ENCODE measurements around the gene PCTP. TPM values are rescaled to one million over a fixed set of nuclear protein-coding genes. Genes with fewer than 3 reads are reported as not detected.
A peak's percentile ranks its signal among the peaks of the same experiment; 100 is the strongest.

Gene PCTP
- total RNA-seq, 1 experiment from 2014 or later, result 17.1 TPM

DNA sequence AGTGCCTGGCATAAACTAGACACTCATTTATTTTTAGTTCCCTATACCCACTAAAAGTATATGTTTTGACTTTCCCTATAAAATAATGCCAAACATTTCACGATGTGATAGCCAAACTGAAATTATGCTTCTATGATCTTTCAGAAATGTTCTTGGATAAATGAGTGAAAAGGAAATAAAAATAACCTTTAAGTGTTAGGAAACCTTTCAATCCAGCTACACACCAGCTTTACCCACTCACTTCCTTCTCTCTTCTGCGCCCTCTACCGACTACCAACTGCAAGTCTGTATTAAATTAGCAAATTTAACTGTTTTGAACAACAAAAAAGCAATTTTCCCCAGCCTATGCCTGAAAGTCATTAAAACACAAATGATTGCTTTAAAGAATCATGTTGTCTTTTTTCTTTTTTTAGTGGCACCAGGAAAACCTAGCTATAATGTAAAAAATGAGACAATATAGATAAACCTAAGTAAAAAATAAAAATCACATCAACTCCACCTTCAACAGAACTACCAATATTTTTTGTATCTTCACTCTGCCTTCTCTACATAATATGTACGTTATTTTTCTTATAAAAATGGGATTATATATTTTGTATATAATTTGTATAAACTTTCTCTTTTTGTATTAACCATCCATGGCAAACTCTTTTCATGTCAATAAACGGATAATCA is 15.0 kb upstream of the PCTP start:
- no CpG with 5 or more reads among the region's 5 CpGs for WGBS (ENCODE audit: extremely low coverage, insufficient read length, low lambda C conversion rate)
- Histone ChIP-seq H4K5ac (ENCODE audit: insufficient read length, low read depth, low read length) (no peak overlapping the region), H4K8ac (replicated peaks; ENCODE audit: insufficient read length, low read depth, low read length) (no peak overlapping the region), H3K4ac (ENCODE audit: low read depth, low read length) (no peak overlapping the region), H3K18ac (ENCODE audit: insufficient read length, low read depth, low read length) (no peak overlapping the region), H2BK12ac (ENCODE audit: insufficient read length, low read depth, low read length) (no peak overlapping the region), H3K9ac (ENCODE audit: extremely low read depth, insufficient read length, low read length) (no peak overlapping the region), H3K14ac (ENCODE audit: insufficient read depth, low read length) (no peak overlapping the region), H3K23me2 (ENCODE audit: insufficient read length, low read depth, low read length, poor library complexity, severe bottlenecking) (no peaks in the 10 kb centered on the region), H3K27me3 (ENCODE audit: insufficient read depth, low read length) (0 out of 2 replicates have a peak, but pooled peaks cover 3% of the 10 kb centered on the region), H2BK20ac (ENCODE audit: low read depth, low read length, poor library complexity, severe bottlenecking) (no peak overlapping the region), H3K79me2 (ENCODE audit: insufficient read depth, low read length) (no peaks in the 10 kb centered on the region), H3K56ac (ENCODE audit: insufficient read length, low read depth, low read length) (no peak overlapping the region), H2AFZ (ENCODE audit: low read length) (no peak overlapping the region), H2BK5ac (ENCODE audit: insufficient read length, low read length) (no peak overlapping the region), H2BK120ac (ENCODE audit: low read depth, low read length, poor library complexity, severe bottlenecking) (no peak overlapping the region), H4K20me1 (ENCODE audit: control insufficient read depth, insufficient read depth, insufficient read length) (no peaks in the 10 kb centered on the region), H3K79me1 (ENCODE audit: insufficient read depth, low read depth, low read length, poor library complexity, severe bottlenecking) (no peaks in the 10 kb centered on the region), H3T11ph (ENCODE audit: low read length) (no peak overlapping the region), H3K23ac (ENCODE audit: insufficient read length, low read depth, low read length) (no peak overlapping the region), H3K27ac (ENCODE audit: insufficient read length, low read depth, low read length) (no peak overlapping the region), H2AK5ac (ENCODE audit: insufficient read length, low read length) (no peak overlapping the region), H3K4me1 (ENCODE audit: insufficient read depth, low read length) (peaks cover 8% of the 10 kb centered on the region; the same call in 1 of the 2 replicates), H2BK15ac (ENCODE audit: low read depth, low read length) (no peak overlapping the region), H3K4me2 (ENCODE audit: insufficient read depth, insufficient read length, low read length) (no peak overlapping the region), H4K91ac (ENCODE audit: insufficient read length, low read depth, low read length) (no peak overlapping the region), H3K9me3 (ENCODE audit: control insufficient read depth, low read depth, low read length) (no peaks in the 10 kb centered on the region)
- H3K27ac Mint-ChIP-seq, result no peak overlapping the region
- H3K4me1 Mint-ChIP-seq, result peaks cover 36 to 40% of the 10 kb centered on the region in 2 experiments
- no peaks in the 10 kb centered on the region for H3K9me3 Mint-ChIP-seq
- no peak for DNase-seq
- no peaks in the 10 kb centered on the region for H3K36me3 Mint-ChIP-seq (ENCODE audit: insufficient read depth in 1 of 3, low read depth in 3 of 3)
- TF ChIP-seq, protein P1, sequence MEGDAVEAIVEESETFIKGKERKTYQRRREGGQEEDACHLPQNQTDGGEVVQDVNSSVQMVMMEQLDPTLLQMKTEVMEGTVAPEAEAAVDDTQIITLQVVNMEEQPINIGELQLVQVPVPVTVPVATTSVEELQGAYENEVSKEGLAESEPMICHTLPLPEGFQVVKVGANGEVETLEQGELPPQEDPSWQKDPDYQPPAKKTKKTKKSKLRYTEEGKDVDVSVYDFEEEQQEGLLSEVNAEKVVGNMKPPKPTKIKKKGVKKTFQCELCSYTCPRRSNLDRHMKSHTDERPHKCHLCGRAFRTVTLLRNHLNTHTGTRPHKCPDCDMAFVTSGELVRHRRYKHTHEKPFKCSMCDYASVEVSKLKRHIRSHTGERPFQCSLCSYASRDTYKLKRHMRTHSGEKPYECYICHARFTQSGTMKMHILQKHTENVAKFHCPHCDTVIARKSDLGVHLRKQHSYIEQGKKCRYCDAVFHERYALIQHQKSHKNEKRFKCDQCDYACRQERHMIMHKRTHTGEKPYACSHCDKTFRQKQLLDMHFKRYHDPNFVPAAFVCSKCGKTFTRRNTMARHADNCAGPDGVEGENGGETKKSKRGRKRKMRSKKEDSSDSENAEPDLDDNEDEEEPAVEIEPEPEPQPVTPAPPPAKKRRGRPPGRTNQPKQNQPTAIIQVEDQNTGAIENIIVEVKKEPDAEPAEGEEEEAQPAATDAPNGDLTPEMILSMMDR (conservative IDR thresholded peaks at IDR 0.05), result peak; percentile 78
- no peak overlapping the region for H3K4me3 Mint-ChIP-seq
- H3K27me3 Mint-ChIP-seq (ENCODE audit: low read depth), result no peaks in the 10 kb centered on the region
